Panc1 (cell line): ENCODE results near the gene NCAPD2.

ENCODE experiments used
- CTCF ChIP-seq: fragments of 450-650 bp; IDR thresholded peaks from 2 replicates; pipeline ENCODE4 v1.5.1; 2017; ENCODE audit warnings: mild to moderate bottlenecking
- POLR2AphosphoS5 ChIP-seq: IDR thresholded peaks from 2 replicates; pipeline ENCODE4 v1.6.1; 2012; ENCODE audit warnings: mild to moderate bottlenecking, low read depth, low read length, moderate library complexity
- REST ChIP-seq, 2 experiments: IDR thresholded peaks; 2 replicates each; pipeline ENCODE4 v1.6.1; 2011 to 2012; ENCODE audit warnings: low read depth in 2 of 2, control low read depth in 1 of 2, low read length in 1 of 2, mild to moderate bottlenecking in 1 of 2, moderate library complexity in 1 of 2; ENCODE audit not compliant: insufficient read depth in 1 of 2

DNA sequence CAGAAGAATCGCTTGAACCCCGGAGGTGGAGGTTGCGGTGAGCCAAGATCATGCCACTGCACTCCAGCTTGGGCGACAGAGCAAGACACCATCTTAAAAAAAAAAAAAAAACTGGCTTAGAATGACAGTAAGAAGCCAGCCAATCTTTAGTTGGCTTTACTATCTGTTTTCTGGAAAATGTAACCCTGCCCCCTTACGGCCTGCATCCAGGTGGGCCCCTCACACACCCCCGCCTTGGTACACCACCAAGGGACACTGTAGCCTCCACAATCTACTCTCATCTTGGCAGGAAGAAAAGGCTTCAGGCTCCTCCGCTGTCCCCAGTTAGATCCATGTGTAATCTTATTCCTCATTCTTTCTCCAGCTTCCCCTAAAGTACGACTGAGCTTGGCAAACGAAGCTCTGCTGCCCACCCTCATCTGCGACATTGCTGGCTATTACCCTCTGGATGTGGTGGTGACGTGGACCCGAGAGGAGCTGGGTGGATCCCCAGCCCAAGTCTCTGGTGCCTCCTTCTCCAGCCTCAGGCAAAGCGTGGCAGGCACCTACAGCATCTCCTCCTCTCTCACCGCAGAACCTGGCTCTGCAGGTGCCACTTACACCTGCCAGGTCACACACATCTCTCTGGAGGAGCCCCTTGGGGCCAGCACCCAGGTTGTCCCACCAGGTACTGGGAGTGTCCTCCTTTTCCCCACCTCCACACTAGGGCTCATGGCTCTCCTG is 35.5 kb upstream of the NCAPD2 start:
- no peak for TF ChIP-seq CTCF
- no peak for TF ChIP-seq POLR2AphosphoS5
- TF ChIP-seq REST (IDR thresholded peaks at IDR 0.05; ENCODE audit: insufficient read depth in 1 of 2, low read depth in 2 of 2, low read length in 1 of 2) = no peak
